ENCODE data around the gene C1orf232.

- TF ChIP-seq CTCF (conservative IDR thresholded peaks at IDR 0.05; ENCODE audit: low read depth, low read length): no peak
- TF ChIP-seq EZH2 (IDR thresholded peaks at IDR 0.05; ENCODE audit: borderline replicate concordance, low read depth, low read length, poor library complexity, severe bottlenecking): no peak
These were observed 8.5 kb upstream of the C1orf232 start, which contains the start of gene CNKSR1 for GRCh38 chr1:26177182-26177684.

Data from A673 (cell line).